Stimulated activated CD8-positive, alpha-beta memory T cell treated with anti-CD3 and anti-CD28 coated beads, Interleukin-12 subunit alpha, Interleukin-12 subunit beta, amount 100 ng/mL, for 1 hour (primary cell): ENCODE data around the gene PRDX5.

Experiments used
- DNase-seq: peaks from one replicate; pipeline ENCODE4 v3.0.0-alpha.2; 2020; ENCODE audit warnings: low read depth

The PRDX5 gene

DNA sequence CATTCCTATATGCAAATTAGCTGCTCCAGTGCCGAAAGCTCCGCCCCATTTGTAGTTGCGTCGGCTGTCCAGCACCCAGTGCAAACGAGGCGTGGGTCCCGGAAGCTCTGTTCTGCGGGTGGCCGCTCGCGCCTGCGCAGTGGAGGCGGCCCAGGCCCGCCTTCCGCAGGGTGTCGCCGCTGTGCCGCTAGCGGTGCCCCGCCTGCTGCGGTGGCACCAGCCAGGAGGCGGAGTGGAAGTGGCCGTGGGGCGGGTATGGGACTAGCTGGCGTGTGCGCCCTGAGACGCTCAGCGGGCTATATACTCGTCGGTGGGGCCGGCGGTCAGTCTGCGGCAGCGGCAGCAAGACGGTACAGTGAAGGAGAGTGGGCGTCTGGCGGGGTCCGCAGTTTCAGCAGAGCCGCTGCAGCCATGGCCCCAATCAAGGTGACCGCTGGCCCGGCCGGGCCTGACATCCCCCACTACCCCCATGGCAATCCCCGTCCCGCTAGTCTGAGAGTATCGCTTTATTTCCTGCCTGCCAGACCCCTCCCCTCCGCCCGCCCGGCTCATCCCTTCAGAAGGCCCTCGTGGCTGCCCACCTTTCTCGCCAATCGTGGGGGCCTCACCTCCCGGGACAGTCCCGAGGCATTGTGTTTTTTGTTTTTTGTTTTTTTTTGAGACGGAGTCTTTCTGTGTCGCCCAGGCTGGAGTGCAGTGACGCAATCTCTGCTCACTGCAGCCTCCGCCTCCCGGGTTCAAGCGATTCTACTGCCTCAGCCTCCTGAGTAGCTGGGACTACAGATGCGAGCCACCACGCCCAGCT lies at the start of gene PRDX5:
PRDX5 (plus strand) TSS at position 161 of the 805 bp plus-strand sequence; CDS start at position 256, 95 bp downstream.
- peak; percentile 86 for DNase-seq

DNA sequence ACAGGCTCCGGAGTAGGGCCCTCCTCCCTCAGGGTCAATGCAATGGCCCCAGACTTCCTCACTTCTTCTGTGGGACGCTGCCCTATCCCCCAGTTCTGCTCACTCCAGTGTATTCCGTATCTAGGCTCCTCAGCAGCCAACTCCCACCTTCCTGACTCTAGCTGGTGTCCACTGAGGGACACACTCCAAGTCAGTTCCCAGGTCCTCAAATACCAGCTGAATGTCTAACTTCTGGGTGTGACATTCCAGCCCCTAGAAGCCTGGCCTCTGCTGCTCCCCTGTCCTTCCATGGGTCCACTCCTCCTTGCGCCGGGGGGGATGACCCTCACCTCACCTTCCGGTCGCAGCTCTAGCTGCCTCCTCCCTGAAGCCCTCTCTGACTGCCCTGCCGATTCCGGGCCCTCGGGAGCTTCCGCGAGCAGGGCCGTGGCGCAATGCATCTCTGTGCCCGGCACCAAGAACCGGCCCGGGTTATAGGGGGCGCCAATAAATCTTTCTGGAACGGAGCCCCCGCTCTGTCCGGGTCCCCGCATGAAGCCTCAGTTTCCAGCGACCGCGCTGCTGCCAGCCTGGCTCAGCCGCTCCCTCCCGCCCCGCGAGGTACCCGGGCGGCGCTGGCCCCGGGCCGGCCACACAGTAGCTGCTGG lies 48.9 kb upstream of the PRDX5 start:
- DNase-seq: no peak

DNA sequence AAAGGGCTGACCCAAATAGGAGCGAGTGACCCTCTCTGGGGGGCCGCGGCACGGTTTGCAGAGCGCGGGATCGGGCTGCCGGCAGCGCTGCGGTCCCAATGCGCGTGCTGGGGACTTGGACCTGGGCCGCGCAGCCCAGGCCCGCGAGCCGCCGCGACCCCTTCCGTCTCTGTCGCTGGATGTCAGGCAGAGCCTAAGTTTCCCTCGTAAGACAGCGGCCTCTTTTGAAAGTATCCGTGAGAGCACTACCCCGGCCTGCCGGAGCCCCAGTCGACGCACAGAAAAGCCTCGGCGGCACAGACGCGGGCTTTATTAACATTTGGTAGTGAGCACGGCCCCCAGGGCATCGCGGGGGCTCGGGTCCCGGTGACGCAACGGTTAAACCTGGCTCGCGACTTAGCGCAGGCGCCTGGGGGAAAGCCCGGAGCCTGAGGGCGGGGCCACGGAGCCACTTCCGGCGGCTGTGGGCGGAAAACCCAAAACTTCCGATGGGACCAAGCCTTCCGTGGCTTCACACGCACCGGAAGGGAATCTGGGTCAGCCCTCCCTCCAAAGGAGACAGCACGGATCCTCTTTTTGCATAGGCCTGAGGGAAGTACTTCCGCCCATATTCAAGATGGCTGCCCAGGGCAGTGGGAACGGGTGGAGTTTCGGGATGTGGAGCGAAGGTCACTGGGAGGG lies 48.2 kb upstream of the PRDX5 start:
- DNase-seq: peak; percentile 96

GRCh38 chr11:64275031-64275800 lies 42.7 kb upstream of the PRDX5 start:
- no peak for DNase-seq

- no peak for DNase-seq
Observed at GRCh38 chr11:64275841-64276240, 42.1 kb upstream of the PRDX5 start.

DNA sequence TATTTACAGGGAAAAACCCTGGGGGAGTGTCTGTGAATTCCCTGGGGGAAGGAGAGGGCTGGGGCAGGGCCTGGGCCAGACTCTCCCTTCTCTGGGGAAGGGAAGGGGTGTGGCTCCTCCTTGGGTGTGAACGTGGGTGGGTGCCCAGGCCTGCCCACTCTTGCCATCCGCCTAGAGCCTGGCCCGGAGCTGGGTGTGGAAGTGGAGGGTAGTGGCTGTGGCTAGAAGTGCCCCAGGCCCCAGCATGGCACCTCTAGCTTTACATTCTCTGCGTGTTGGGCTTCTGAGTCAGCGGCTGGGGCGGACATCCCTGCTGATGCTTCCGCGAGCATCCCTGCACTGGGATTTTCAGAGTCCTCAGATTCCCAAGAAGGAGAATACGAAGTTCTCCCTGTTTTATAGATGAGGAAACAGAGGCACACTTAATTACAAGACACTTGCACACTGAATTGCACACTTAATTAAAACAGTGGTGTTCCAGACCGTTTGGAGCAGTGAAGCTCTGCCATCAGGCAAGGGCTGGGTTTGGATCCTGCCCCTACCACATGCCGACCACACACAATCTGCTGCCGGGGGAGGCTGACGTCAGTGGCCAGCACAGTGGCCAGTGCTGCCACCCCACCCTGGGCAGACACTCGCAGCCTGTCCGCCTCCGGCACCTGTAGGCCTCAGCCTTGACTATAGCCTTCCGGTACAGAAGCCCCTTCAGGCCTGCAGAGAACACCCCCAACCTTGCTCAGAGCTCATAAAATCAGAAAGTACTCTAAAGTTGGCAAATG lies 41.1 kb upstream of the PRDX5 start:
- DNase-seq: no peak

DNA sequence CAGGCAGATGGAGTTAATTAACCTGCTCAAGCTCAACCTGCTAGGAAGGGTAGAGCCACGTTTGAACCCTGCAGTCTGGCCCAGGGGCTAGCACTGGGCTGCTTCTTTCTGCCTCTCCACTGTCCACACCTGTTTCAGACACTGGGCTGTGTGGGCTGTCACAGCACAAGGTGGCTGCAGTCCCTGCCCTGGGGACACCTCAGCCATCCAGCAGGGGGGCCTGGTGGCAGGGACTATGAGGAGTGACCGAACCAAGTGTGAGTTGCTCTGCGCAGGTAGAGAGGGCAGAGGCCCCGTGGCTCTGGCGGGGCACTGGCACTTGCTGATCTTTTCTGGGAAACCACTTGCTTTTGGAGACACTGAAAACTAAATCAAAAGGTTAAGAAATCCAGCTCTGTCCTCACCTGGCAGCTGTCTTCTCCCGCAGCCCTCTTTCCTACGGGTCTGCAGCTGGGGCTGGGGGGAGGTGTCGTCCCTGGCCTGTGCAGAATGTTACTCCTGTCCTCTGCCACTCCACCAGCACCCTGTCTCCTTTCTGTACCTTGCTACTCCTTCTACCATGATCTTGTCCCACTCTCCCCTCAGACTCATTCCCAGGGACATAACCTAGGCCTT lies 39.2 kb upstream of the PRDX5 start:
- no peak for DNase-seq

DNA sequence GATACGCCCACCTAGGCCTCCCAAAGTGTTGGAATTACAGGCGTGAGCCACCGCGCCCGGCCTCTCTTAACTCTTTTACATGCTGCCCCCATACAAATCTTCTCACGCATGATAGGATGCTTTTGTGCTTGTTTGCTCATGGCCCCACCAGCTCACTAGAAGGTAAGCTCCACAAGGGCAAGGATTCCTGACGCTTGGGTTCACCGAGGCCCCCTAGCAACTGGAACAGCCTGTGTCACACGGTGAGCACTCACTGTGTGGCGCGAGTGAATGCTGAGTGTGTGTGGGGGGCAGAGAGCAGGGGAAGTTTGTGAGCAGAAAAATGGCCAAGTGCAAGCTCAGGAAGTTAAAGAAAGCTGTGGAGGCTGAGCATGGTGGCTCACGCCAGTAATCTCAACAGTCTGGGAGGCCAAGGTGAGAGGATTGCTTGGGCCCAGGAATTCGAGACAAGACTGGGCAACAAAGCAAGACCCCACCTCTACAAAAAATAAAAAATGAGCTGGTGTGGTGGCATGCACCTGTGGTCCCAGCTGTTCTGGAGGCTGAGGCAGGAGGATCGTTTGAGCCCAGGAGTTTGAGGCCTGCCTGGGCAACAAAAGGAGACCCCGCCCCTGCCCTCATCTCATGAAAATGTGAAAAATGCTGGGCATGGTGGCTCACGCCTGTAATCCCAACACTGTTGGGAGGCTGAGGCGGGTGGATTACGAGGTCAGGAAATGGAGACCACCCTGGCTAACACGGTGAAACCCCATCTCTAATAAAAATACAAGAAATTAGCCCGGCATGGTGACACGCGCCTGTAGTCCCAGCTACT lies 35.8 kb upstream of the PRDX5 start:
- DNase-seq: no peak

- DNase-seq: no peak
Observed at GRCh38 chr11:64283092-64283491, 34.8 kb upstream of the PRDX5 start.

DNA sequence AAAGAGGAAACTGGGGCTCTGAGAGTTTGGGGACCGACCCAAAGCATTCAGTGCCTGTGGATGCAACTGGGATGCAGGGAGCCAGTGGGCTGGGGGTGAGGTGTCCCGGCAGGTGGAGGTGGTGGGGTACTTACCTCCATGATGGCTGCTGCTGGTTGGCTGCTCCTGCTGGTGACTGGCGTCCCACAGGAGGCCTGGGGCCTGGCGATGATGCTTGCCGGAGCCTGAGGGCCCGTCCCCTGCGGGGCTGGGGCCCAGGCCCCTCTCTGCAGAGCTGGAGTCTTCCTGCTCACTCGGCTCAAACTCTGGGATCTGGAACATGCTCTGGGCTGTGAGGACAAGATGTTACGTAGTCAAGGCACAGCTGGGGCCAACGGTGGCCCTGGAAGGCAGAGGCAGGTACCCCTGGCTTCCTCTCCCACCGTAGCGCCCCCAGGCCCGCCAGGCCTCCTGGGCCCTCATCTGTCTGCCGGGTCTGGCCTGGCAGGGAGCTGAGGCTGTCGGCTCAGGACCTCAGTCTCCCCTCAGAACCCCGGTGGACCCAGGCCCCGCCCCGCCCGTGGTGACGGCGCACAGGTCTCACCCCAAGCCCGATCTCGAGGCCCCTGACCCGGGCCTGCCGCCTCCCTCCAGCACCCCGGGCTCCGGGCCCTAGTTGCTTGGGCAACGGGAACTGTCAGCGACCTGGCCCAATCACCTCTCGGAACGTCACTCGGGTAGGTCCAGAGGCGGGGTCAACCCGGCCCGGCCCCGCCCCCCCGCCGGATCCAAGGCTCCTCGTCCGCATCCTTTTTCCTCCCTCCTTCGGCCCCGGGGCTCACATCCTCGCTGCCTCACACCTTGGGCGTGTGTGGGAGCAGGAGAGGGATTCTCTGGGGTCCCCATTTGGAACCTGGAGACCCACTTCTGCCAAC lies 33.6 kb upstream of the PRDX5 start, which contains the start of gene BAD:
BAD (minus strand) TSS at position 618 of the 914 bp plus-strand sequence; CDS start at position 321, 297 bp downstream.
- peak; percentile 89 for DNase-seq

GRCh38 chr11:64284962-64285884 lies 32.7 kb upstream of the PRDX5 start, which contains the start of gene GPR137:
Gene GPR137, plus strand, starts transcription at chr11:64285848. Its CDS starts 677 bp downstream, at chr11:64286525.
- peak; percentile 83 for DNase-seq

GRCh38 chr11:64285885-64286800 lies 31.8 kb upstream of the PRDX5 start:
- DNase-seq: no peak

GRCh38 chr11:64286801-64287159 lies 31.1 kb upstream of the PRDX5 start:
- DNase-seq: no peak

GRCh38 chr11:64287676-64288352 lies 30.1 kb upstream of the PRDX5 start:
- no peak for DNase-seq

- DNase-seq: no peak
Observed at GRCh38 chr11:64288353-64288750, 29.6 kb upstream of the PRDX5 start.

GRCh38 chr11:64289002-64289564 lies 28.8 kb upstream of the PRDX5 start:
- no peak for DNase-seq
